K562 (cell line): Measurements from ENCODE around the gene RCOR1. TPM values are rescaled to one million over a fixed set of nuclear protein-coding genes. Genes with fewer than 3 reads are reported as not detected.

Source experiments
- ATAC-seq: fragments of 200-7000 bp; cut with Tn5 transposase; 3 replicates; pipeline ENCODE4 v1.9.1; 2020; ENCODE audit warnings: moderate library complexity
- BruUV-seq: library from RNA; stranded (reverse); fragments of 400-500 nt; replicated peaks from 2 replicates; lab custom pipeline; 2021; lab: Mats Ljungman, UMichigan
- CTCF ChIA-PET: fragments of 300-600 bp; formaldehyde crosslinking; extraction: SDS; loops from one replicate; lab custom pipeline; 2021; ENCODE audit warnings: low intra/inter-chr PET ratio; lab: Yijun Ruan, JAX
- POLR2A ChIA-PET: fragments of 300-600, 350-650 bp; sonication (Branson Sonifier 250); formaldehyde crosslinking; extraction: SDS; loops from one replicate; lab custom pipeline; 2021; ENCODE audit warnings: antibody characterized with exemption, inconsistent platforms; lab: Yijun Ruan, JAX
- DNase-seq, 4 experiments: peaks; one replicate each; pipeline versions ENCODE4 v3.0.0 to v3.0.0-alpha.2; 2011 to 2018; ENCODE audit warnings: low spot score in 3 of 4, mixed read lengths in 3 of 4; ENCODE audit errors: extremely low read depth in 1 of 4
- FAIRE-seq: peaks from 2 replicates; lab custom pipeline; 2011; peaks lifted over from hg19 to GRCh38; lab: Jason Lieb, UNC
- H2AFZ ChIP-seq: 2 replicates; pipeline ENCODE4 v1.6.0; 2011; ENCODE audit warnings: low read depth, low read length, control low read depth, inconsistent platforms
- H3K27ac ChIP-seq: fragments of 200-600 bp; 3 replicates; pipeline ENCODE4 v1.8.0; 2011; ENCODE audit warnings: low read depth, mild to moderate bottlenecking, control low read depth, inconsistent platforms, low read length, moderate library complexity, mixed read lengths; ENCODE audit errors: extremely low read depth
- H3K27me3 ChIP-seq, 2 experiments: fragments of 300-600 bp in 1 of 2; 2 replicates in 1 of 2; 3 replicates in 1 of 2; pipeline versions ENCODE4 v1.6.0 to v1.8.0; 2011; ENCODE audit warnings: inconsistent platforms in 2 of 2, low read length in 2 of 2, mild to moderate bottlenecking in 1 of 2, mixed read lengths in 1 of 2, moderate library complexity in 1 of 2; ENCODE audit not compliant: control insufficient read depth in 2 of 2, insufficient read depth in 2 of 2
- H3K36me3 ChIP-seq: fragments of 300-600 bp; 3 replicates; pipeline ENCODE4 v1.8.0; 2011; ENCODE audit warnings: mild to moderate bottlenecking, low read length, inconsistent platforms; ENCODE audit not compliant: control insufficient read depth, insufficient read depth
- H3K4me1 ChIP-seq, 2 experiments: fragments of 200-600 bp in 1 of 2; replicated peaks in 1 of 2; 2 replicates in 1 of 2; 3 replicates in 1 of 2; pipeline versions ENCODE4 v1.5.1 to v1.8.0; 2011; ENCODE audit warnings: inconsistent platforms in 2 of 2, low read length in 2 of 2, mild to moderate bottlenecking in 1 of 2, mixed read lengths in 1 of 2, moderate library complexity in 1 of 2; ENCODE audit not compliant: control insufficient read depth in 2 of 2, insufficient read depth in 2 of 2
- H3K4me2 ChIP-seq: 2 replicates; pipeline ENCODE4 v1.6.1; 2011; ENCODE audit warnings: low read length, control low read depth, inconsistent platforms, mixed read lengths; ENCODE audit not compliant: insufficient read depth
- H3K4me3 ChIP-seq: fragments of 200-600 bp; sonication (generic), shearing (Covaris generic); 2 replicates; pipeline ENCODE4 v1.5.1; 2016; ENCODE audit warnings: control low read depth, inconsistent platforms
- H3K79me2 ChIP-seq: fragments of 200-600 bp; 3 replicates; pipeline ENCODE4 v1.8.0; 2011; ENCODE audit warnings: low read length, inconsistent platforms; ENCODE audit not compliant: control insufficient read depth, insufficient read depth
- H3K9ac ChIP-seq, 2 experiments: 2 replicates each; pipeline versions ENCODE4 v1.6.0 to v1.6.1; 2011; ENCODE audit warnings: low read depth in 2 of 2, low read length in 2 of 2, control low read depth in 1 of 2, inconsistent platforms in 1 of 2, mild to moderate bottlenecking in 1 of 2, mixed read lengths in 1 of 2; ENCODE audit not compliant: insufficient read depth in 1 of 2
- H3K9me1 ChIP-seq: one replicate; pipeline ENCODE4 v1.6.0; 2011; ENCODE audit warnings: inconsistent platforms, mild to moderate bottlenecking, low read length, moderate library complexity; ENCODE audit not compliant: control insufficient read depth, insufficient read depth
- H3K9me3 ChIP-seq: replicated peaks from 2 replicates; pipeline ENCODE4 v1.5.1; 2011; ENCODE audit warnings: low read depth, low read length, inconsistent platforms; ENCODE audit not compliant: control insufficient read depth, insufficient read depth
- H4K20me1 ChIP-seq: replicated peaks from 2 replicates; pipeline ENCODE4 v1.6.1; 2011; ENCODE audit warnings: low read length, inconsistent platforms, mixed read lengths; ENCODE audit not compliant: control insufficient read depth, insufficient read depth
- ADNP ChIP-seq: fragments of 200-800 bp; sonication (Bioruptor generic); IDR thresholded peaks from 2 replicates; pipeline ENCODE4 v1.6.1; 2016; ENCODE audit warnings: missing genetic modification characterization, missing compliant biosample characterization
- CBX8 ChIP-seq: fragments of 200-600 bp; sonication (generic); IDR thresholded peaks from 2 replicates; pipeline ENCODE4 v1.6.1; 2012; ENCODE audit warnings: borderline replicate concordance, mixed run types, low read depth, mild to moderate bottlenecking, moderate library complexity, mixed read lengths, low read length, control low read depth, inconsistent platforms; ENCODE audit not compliant: poor library complexity, severe bottlenecking; ENCODE audit errors: extremely low read depth
- CC2D1A ChIP-seq: fragments of 450-650 bp; IDR thresholded peaks from 2 replicates; pipeline ENCODE4 v1.6.1; 2017; ENCODE audit warnings: mild to moderate bottlenecking
- CGGBP1 ChIP-seq: fragments of 250-450 bp; sonication (Bioruptor Pico); IDR thresholded peaks from 2 replicates; pipeline ENCODE4 v1.9.0; 2021; ENCODE audit warnings: mild to moderate bottlenecking
- ELK1 ChIP-seq: sonication (generic); formaldehyde crosslinking; IDR thresholded peaks from 2 replicates; pipeline ENCODE4 v1.8.1; 2022; ENCODE audit warnings: missing genetic modification reagents
- FOXJ2 ChIP-seq: fragments of 200-800 bp; sonication (Bioruptor generic); IDR thresholded peaks from 2 replicates; pipeline ENCODE4 v1.6.1; 2016; ENCODE audit warnings: missing genetic modification characterization, missing compliant biosample characterization
- ID3 ChIP-seq, 2 experiments: fragments of 250-450 bp in 1 of 2; fragments of 450-650 bp in 1 of 2; sonication (Bioruptor Pico) in 1 of 2; IDR thresholded peaks; 2 replicates each; pipeline versions ENCODE4 v1.6.1 to v1.8.0; 2016 to 2021; ENCODE audit warnings: mild to moderate bottlenecking in 2 of 2, moderate library complexity in 2 of 2, missing compliant biosample characterization in 1 of 2, missing genetic modification characterization in 1 of 2
- NCOA6 ChIP-seq: fragments of 450-650 bp; IDR thresholded peaks from 2 replicates; pipeline ENCODE4 v1.6.1; 2017; ENCODE audit warnings: mild to moderate bottlenecking
- NCOR1 ChIP-seq: fragments of 450-650 bp; IDR thresholded peaks from 2 replicates; pipeline ENCODE4 v1.6.1; 2016; ENCODE audit warnings: mild to moderate bottlenecking, moderate library complexity
- NFE2L1 ChIP-seq: fragments of 450-650 bp; IDR thresholded peaks from 2 replicates; pipeline ENCODE4 v1.6.1; 2016; ENCODE audit warnings: missing genetic modification characterization, low read depth, mild to moderate bottlenecking, missing compliant biosample characterization, moderate library complexity, borderline replicate concordance
- NR3C1 ChIP-seq: sonication (generic); formaldehyde crosslinking; IDR thresholded peaks from 2 replicates; pipeline ENCODE4 v1.8.1; 2022; ENCODE audit warnings: missing genetic modification reagents
- NRF1 ChIP-seq, 2 experiments: fragments of 450-650 bp; IDR thresholded peaks in 1 of 2; conservative IDR thresholded peaks in 1 of 2; 2 replicates each; pipeline ENCODE4 v1.6.1; 2014; ENCODE audit warnings: mild to moderate bottlenecking in 2 of 2
- RBM39 ChIP-seq: fragments of 200-400 bp; formaldehyde crosslinking; optimal IDR thresholded peaks from 2 replicates; pipeline ENCODE3; 2018; ENCODE audit warnings: low read depth, low read length
- SMAD4 ChIP-seq: fragments of 250-450 bp; sonication (Bioruptor Pico); conservative IDR thresholded peaks from 2 replicates; pipeline ENCODE4 v1.8.0; 2021; ENCODE audit warnings: inconsistent platforms, mild to moderate bottlenecking, moderate library complexity
- SNRNP70 ChIP-seq: fragments of 200-400 bp; formaldehyde crosslinking; optimal IDR thresholded peaks from 2 replicates; pipeline ENCODE3; 2017; ENCODE audit warnings: low read depth, low read length
- STAT5B ChIP-seq: fragments of 250-450 bp; sonication (Bioruptor Pico); IDR thresholded peaks from 2 replicates; pipeline ENCODE4 v1.8.0; 2021; ENCODE audit warnings: mild to moderate bottlenecking, inconsistent platforms
- TOE1 ChIP-seq, 2 experiments: fragments of 450-650 bp in 1 of 2; sonication (generic) in 1 of 2; formaldehyde crosslinking in 1 of 2; IDR thresholded peaks; 2 replicates each; pipeline versions ENCODE4 v1.7.1 to v1.8.0; 2016 to 2022; ENCODE audit warnings: borderline replicate concordance in 2 of 2, mild to moderate bottlenecking in 2 of 2, antibody characterized with exemption in 1 of 2, inconsistent platforms in 1 of 2, low read depth in 1 of 2, missing genetic modification reagents in 1 of 2, moderate library complexity in 1 of 2
- U2AF2 ChIP-seq: fragments of 200-400 bp; formaldehyde crosslinking; optimal IDR thresholded peaks from 2 replicates; pipeline ENCODE3; 2017; ENCODE audit warnings: low read depth, mild to moderate bottlenecking, low read length
- XRCC5 ChIP-seq: fragments of 200-400 bp; formaldehyde crosslinking; IDR thresholded peaks from 2 replicates; pipeline ENCODE4 v1.6.1; 2017; ENCODE audit warnings: low read depth, mild to moderate bottlenecking, low read length
- ZNF77 ChIP-seq: fragments of 250-450 bp; sonication (Bioruptor Pico); IDR thresholded peaks from 2 replicates; pipeline ENCODE4 v1.5.0; 2020
- WGBS: fragments of 100-300 bp; shearing (Covaris generic); methylation state at CpG from one replicate; pipeline ENCODE4 v1.1.6; 2016; ENCODE audit warnings: low coverage, mixed read lengths; ENCODE audit not compliant: insufficient coverage; ENCODE audit errors: missing lambda C conversion rate; 5-methylcytosine and 5-hydroxymethylcytosine counted together
- in situ Hi-C: fragments of 300-500 bp; cut with MboI; formaldehyde crosslinking; loops from 4 replicates; pipeline ENCODE4 v1.15.0; 2018; ENCODE audit warnings: inconsistent platforms, mixed read lengths
- intact Hi-C: fragments of 100-400 bp; cut with micrococcal nuclease; formaldehyde crosslinking; loops from 2 replicates; pipeline ENCODE4 v1.14.2; 2022
- polyA plus RNA-seq, 8 experiments: library from polyadenylated mRNA; depleted of rRNA in 4 of 8; stranded (reverse) in 5 of 8; unstranded in 3 of 8; fragments of >200 nt; fragmentation: Nextera tagmentation in 2 of 8; fragmentation: Illumina TruSeq in 1 of 8; extraction: Ambion mirVana in 2 of 8; extraction: Trizol in 1 of 8; gene quantifications; 2 replicates each; pipeline versions ENCODE4 v1.2.1 to v1.2.3, GENCODE V29; 2011 to 2014; ENCODE audit warnings: inconsistent platforms in 1 of 8, missing spikeins in 1 of 8
- total RNA-seq, 7 experiments: library from RNA; depleted of rRNA in 6 of 7; stranded (reverse); fragments of >200 nt in 6 of 7; fragmentation: Illumina TruSeq in 2 of 7; extraction: Trizol in 2 of 7; gene quantifications; 2 replicates each; pipeline versions ENCODE4 v1.2.1 to v1.2.3, GENCODE V29; 2011 to 2021; ENCODE audit warnings: low replicate concordance in 1 of 7

Gene RCOR1
- total and polyA plus RNA-seq, 9 of the 15 experiments (the other 6 are each of a cell fraction or from before 2014, with no cell fraction given), result 8.5 to 47.9 (median 20.9) TPM

- TF ChIP-seq U2AF2 (no peak), FOXJ2 (no peak)
These were observed 59.7 kb downstream of the RCOR1 start (continued) for GRCh38 chr14:102652194-102652593.

GRCh38 chr14:102654298-102654697, 61.8 kb downstream of the RCOR1 start:
- peaks cover 91% of the 10 kb centered on the region for H3K79me2 ChIP-seq
- H3K9me1 ChIP-seq, result no peaks in the 10 kb centered on the region
- no TSS peak for BruUV-seq
- H4K20me1 ChIP-seq, result peaks cover 8% of the 10 kb centered on the region
- H3K9me3 ChIP-seq, result no peaks in the 10 kb centered on the region
- H3K4me2 ChIP-seq, result no peak overlapping the region
- H3K36me3 ChIP-seq, result no peaks in the 10 kb centered on the region; the same call in 2 of the 3 replicates
- no peak for FAIRE-seq
- ChIA-PET POLR2A (interaction anchor here (1.7 kb wide), 1 partner anchor 10 kb away, joined by 6 read pairs; no protein-coding TSS in a partner anchor), CTCF (no interaction called here)
- H3K4me3 ChIP-seq, result no peak overlapping the region
- WGBS, result 100% methylated on average over 4 of the region's 4 CpGs
- ATAC-seq, result no peak
- H2AFZ ChIP-seq, result no peak overlapping the region
- peaks cover 5 to 7% of the 10 kb centered on the region in 2 experiments; a peak in 2 of 5 replicates for H3K4me1 ChIP-seq
- in situ Hi-C loops, result no loop called here
- no peak overlapping the region for H3K9ac ChIP-seq
- H3K27me3 ChIP-seq, result no peaks in the 10 kb centered on the region
- no peak overlapping the region for H3K27ac ChIP-seq
- DNase-seq, result no peak
- intact Hi-C loops, result no loop called here
- TF ChIP-seq RBM39 (no peak), ZNF77 (no peak), ELK1 (no peak), NFE2L1 (tag) (no peak), XRCC5 (no peak), NCOA6 (no peak), TOE1 (IDR thresholded peaks at IDR 0.05; ENCODE audit: borderline replicate concordance) (no peak), TOE1 (CRISPR knock-in tag; IDR thresholded peaks at IDR 0.05; ENCODE audit: borderline replicate concordance, low read depth) (no peak), SMAD4 (CRISPR knock-in tag) (no peak), STAT5B (no peak), CC2D1A (no peak), ADNP (no peak), NCOR1 (no peak), SNRNP70 (no peak), NR3C1 (CRISPR knock-in tag) (no peak), ID3 (CRISPR knock-in tag; IDR thresholded peaks at IDR 0.05) (no peak), ID3 (tag; IDR thresholded peaks at IDR 0.05) (no peak), CGGBP1 (CRISPR knock-in tag) (no peak), CBX8 (no peak), NRF1 (conservative IDR thresholded peaks at IDR 0.05 in 1 of 2, IDR thresholded peaks at IDR 0.05 in 1 of 2) (no peak)
